Fibroblast of pulmonary artery (primary cell): ENCODE data around the gene LIN28A.
A peak's percentile ranks its signal among the peaks of the same experiment; 100 is the strongest.

Source experiments
- DNase-seq: peaks from one replicate; pipeline ENCODE4 v3.0.0-alpha.2; 2010; ENCODE audit warnings: low read depth
- H3K4me3 ChIP-seq: replicated peaks from 2 replicates; pipeline ENCODE4 v1.5.1; 2011; ENCODE audit warnings: low read depth, mild to moderate bottlenecking, control low read depth, low read length, moderate library complexity
- TF ChIP-seq, protein P1 (sequence below): IDR thresholded peaks from 2 replicates; pipeline ENCODE4 v1.5.1; 2011; ENCODE audit warnings: mild to moderate bottlenecking, control low read depth, low read length, inconsistent platforms; ENCODE audit errors: missing control alignments

Gene LIN28A

DNA sequence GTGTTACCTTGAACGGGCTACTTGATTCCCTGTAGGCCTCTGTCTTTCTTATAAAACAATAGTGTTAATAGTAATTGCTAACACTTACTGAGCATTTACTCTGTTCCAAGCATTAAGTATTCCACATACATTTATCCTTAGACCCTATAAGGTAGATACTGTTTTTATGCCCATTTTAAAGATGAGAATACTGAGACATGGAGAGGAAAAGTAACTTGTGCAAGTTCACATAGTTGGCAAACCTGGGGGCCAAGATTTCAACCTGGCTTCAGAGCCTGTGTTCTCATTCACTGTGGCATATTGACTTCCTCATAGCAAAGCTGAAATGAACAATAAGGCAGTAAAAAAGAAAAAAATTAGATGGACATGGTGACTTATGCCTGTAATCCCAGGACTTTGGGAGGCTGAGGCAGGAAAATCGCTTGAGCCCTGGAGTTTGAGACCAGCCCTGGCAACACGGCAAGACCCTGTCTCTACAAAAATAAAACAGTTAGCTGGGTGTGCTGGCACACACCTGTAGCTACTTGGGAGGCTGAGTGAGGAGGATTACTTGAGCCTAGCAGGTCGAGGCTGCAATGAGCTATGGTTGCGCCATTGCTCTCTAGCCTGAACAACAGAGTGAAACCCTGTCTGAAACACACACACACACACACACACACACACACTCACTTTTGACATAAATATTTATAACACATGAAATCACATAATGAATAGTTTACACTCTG is 42.0 kb downstream of the LIN28A start:
- TF ChIP-seq, protein P1, sequence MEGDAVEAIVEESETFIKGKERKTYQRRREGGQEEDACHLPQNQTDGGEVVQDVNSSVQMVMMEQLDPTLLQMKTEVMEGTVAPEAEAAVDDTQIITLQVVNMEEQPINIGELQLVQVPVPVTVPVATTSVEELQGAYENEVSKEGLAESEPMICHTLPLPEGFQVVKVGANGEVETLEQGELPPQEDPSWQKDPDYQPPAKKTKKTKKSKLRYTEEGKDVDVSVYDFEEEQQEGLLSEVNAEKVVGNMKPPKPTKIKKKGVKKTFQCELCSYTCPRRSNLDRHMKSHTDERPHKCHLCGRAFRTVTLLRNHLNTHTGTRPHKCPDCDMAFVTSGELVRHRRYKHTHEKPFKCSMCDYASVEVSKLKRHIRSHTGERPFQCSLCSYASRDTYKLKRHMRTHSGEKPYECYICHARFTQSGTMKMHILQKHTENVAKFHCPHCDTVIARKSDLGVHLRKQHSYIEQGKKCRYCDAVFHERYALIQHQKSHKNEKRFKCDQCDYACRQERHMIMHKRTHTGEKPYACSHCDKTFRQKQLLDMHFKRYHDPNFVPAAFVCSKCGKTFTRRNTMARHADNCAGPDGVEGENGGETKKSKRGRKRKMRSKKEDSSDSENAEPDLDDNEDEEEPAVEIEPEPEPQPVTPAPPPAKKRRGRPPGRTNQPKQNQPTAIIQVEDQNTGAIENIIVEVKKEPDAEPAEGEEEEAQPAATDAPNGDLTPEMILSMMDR = no peak
- DNase-seq = no peak
- no peak overlapping the region for H3K4me3 ChIP-seq

- TF ChIP-seq, protein P1 = no peak
- DNase-seq = no peak
- H3K4me3 ChIP-seq = no peak overlapping the region
Measured at GRCh38 chr1:26459148-26459547, 48.5 kb downstream of the LIN28A start.

DNA sequence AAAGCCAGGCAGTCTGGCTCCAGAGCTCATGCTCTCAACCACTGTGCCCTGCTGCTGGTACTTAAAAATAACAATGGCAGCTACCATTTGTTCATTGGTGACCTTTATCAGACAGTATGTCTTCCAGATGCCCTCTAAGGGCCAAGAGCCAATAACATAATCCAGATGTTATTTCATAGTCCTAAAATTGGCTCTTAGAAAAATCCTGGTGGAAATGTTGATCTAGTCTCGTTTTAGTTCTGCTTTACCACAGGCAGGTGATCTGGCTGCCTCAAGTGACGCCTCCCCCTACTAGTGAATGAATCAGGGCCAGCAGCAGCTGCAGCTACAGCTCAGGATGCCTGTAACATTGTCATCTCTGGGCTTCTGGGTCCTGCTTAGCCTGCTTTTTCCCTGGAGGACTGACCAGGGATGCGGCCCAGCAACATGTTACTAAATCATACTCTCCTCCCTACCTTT is 49.0 kb downstream of the LIN28A start:
- H3K4me3 ChIP-seq = no peak overlapping the region
- DNase-seq = no peak
- TF ChIP-seq, protein P1 = no peak

GRCh38 chr1:26468911-26469310 is 58.3 kb downstream of the LIN28A start:
- H3K4me3 ChIP-seq = no peak overlapping the region
- TF ChIP-seq, protein P1 = no peak
- no peak for DNase-seq

- H3K4me3 ChIP-seq = no peak overlapping the region
- no peak for DNase-seq
- TF ChIP-seq, protein P1 = no peak
Measured at GRCh38 chr1:26469558-26469957, 58.9 kb downstream of the LIN28A start.

GRCh38 chr1:26470878-26471497 is 60.4 kb downstream of the LIN28A start:
- DNase-seq = no peak
- H3K4me3 ChIP-seq = peak overlapping the region; percentile 70
- TF ChIP-seq, protein P1 = no peak
